Lung (tissue), 12 donors: ENCODE measurements around the gene HP1BP3. TPM values are rescaled to one million over a fixed set of nuclear protein-coding genes. Genes with fewer than 3 reads are reported as not detected.

Experiments
- ATAC-seq: fragments of 200-7000 bp; cut with Tn5 transposase; one replicate; pipeline ENCODE4 v1.9.1; 2020; ENCODE audit warnings: moderate number of reproducible peaks; ENCODE audit not compliant: insufficient read depth, low FRiP score
- DNase-seq, 3 donors: peaks; one replicate each; pipeline ENCODE4 v3.0.0-alpha.2; 2013 to 2017
- H3K27ac ChIP-seq, 2 donors: one replicate each; pipeline ENCODE4 v1.5.1; 2013; ENCODE audit warnings: mild to moderate bottlenecking in 2 of 2, moderate library complexity in 2 of 2, control low read depth in 1 of 2, inconsistent platforms in 1 of 2, low read depth in 1 of 2, low read length in 1 of 2
- H3K27me3 ChIP-seq, 3 donors: one replicate each; pipeline ENCODE4 v1.5.1; 2013; ENCODE audit warnings: low read length in 2 of 3; ENCODE audit not compliant: control insufficient read depth in 3 of 3, insufficient read depth in 3 of 3
- H3K36me3 ChIP-seq, 4 donors: one replicate each; pipeline ENCODE4 v1.5.1; 2013; ENCODE audit warnings: low read length in 4 of 4, mild to moderate bottlenecking in 1 of 4, moderate library complexity in 1 of 4; ENCODE audit not compliant: control insufficient read depth in 4 of 4, insufficient read depth in 4 of 4
- H3K4me1 ChIP-seq, 5 donors: one replicate each; pipeline ENCODE4 v1.5.1; 2013; ENCODE audit warnings: low read length in 5 of 5, mild to moderate bottlenecking in 2 of 5, moderate library complexity in 1 of 5; ENCODE audit not compliant: control insufficient read depth in 5 of 5, insufficient read depth in 5 of 5
- H3K4me3 ChIP-seq: one replicate; pipeline ENCODE4 v1.5.1; 2013; ENCODE audit warnings: mild to moderate bottlenecking, control low read depth, moderate library complexity
- H3K9ac ChIP-seq, 2 donors: one replicate each; pipeline ENCODE4 v1.5.1; 2013; ENCODE audit warnings: low read length in 2 of 2, control low read depth in 1 of 2; ENCODE audit not compliant: insufficient read depth in 1 of 2
- H3K9me3 ChIP-seq, 4 donors: one replicate each; pipeline ENCODE4 v1.5.1; 2013; ENCODE audit warnings: low read length in 3 of 4, mild to moderate bottlenecking in 1 of 4, moderate library complexity in 1 of 4; ENCODE audit not compliant: control insufficient read depth in 4 of 4, insufficient read depth in 3 of 4
- CTCF ChIP-seq: IDR thresholded peaks from 2 replicates; pipeline ENCODE4 v1.5.1; 2012; ENCODE audit warnings: mild to moderate bottlenecking; ENCODE audit errors: control extremely low read depth, extremely low read depth
- WGBS, 2 donors: extraction: QIAGEN DNeasy Blood & Tissue Kit; methylation state at CpG; one replicate each; pipeline ENCODE4 v1.1.7; 2013; 5-methylcytosine and 5-hydroxymethylcytosine counted together
- polyA plus RNA-seq, 2 donors: library from polyadenylated mRNA; stranded (reverse); fragments of 200-250 nt; gene quantifications; one replicate each; pipeline ENCODE4 v1.2.1, GENCODE V29; 2013
- total RNA-seq, 2 donors: library from RNA; depleted of rRNA in 1 of 2; stranded (reverse); fragments of >200 nt in 1 of 2; gene quantifications; one replicate each; pipeline ENCODE4 v1.2.1, GENCODE V29; 2014 to 2021
- donor health status: control.
- donor health status: control.
- donor health status: Bipolar disorder and iron deficiency.
- donor health status: healthy.
- donor health status: DM: yes; HTN: yes; CAD: no.

The HP1BP3 gene
- total and polyA plus RNA-seq, 4 donors = 63.0 to 316 (median 118) TPM

- Histone ChIP-seq H3K27me3 (no peaks in the 10 kb centered on the region), H3K4me1 (no peaks in the 10 kb centered on the region), H3K9me3 (no peaks in the 10 kb centered on the region), H3K27ac (no peak overlapping the region), H3K36me3 (peaks cover 0 to 8% (median 7%) of the 10 kb centered on the region in 4 donors), H3K4me3 (no peak overlapping the region), H3K9ac (no peak overlapping the region)
- ATAC-seq (no peak), DNase-seq (no peak)
- 96 to 100% methylated on average over 1 of the region's 1 CpG for WGBS, 2 donors
- TF ChIP-seq CTCF = no peak
Observed at GRCh38 chr1:20834192-20834591, 47.1 kb upstream of the HP1BP3 start.

- Histone ChIP-seq H3K9ac (no peak overlapping the region), H3K4me3 (no peak overlapping the region), H3K9me3 (no peaks in the 10 kb centered on the region), H3K27me3 (no peaks in the 10 kb centered on the region), H3K4me1 (no peaks in the 10 kb centered on the region), H3K27ac (no peak overlapping the region), H3K36me3 (peaks cover 3 to 23% (median 9%) of the 10 kb centered on the region in 4 donors)
- ATAC-seq (no peak), DNase-seq (no peak)
- no peak for TF ChIP-seq CTCF
- 97 to 99% methylated on average over 2 of the region's 2 CpGs for WGBS, 2 donors
Observed at GRCh38 chr1:20830378-20830777, 43.3 kb upstream of the HP1BP3 start.

GRCh38 chr1:20829946-20830345 lies 42.8 kb upstream of the HP1BP3 start:
- ATAC-seq = no peak
- H3K36me3 ChIP-seq = peaks cover 4 to 24% (median 9%) of the 10 kb centered on the region in 4 donors
- H3K9ac ChIP-seq = no peak overlapping the region
- H3K9me3 ChIP-seq = no peaks in the 10 kb centered on the region
- H3K27ac ChIP-seq = no peak overlapping the region
- 89 to 91% methylated on average over 1 of the region's 1 CpG for WGBS, 2 donors
- no peak for TF ChIP-seq CTCF
- H3K27me3 ChIP-seq = no peaks in the 10 kb centered on the region
- H3K4me3 ChIP-seq = no peak overlapping the region
- DNase-seq = no peak
- H3K4me1 ChIP-seq = no peaks in the 10 kb centered on the region

GRCh38 chr1:20829531-20829930 lies 42.4 kb upstream of the HP1BP3 start:
- DNase-seq (no peak), ATAC-seq (no peak)
- no peaks in the 10 kb centered on the region for H3K9me3 ChIP-seq
- WGBS, 2 donors = 94 to 100% methylated on average over 1 of the region's 1 CpG
- no peak overlapping the region for H3K4me3 ChIP-seq
- H3K27ac ChIP-seq = no peak overlapping the region
- H3K4me1 ChIP-seq = no peaks in the 10 kb centered on the region
- H3K9ac ChIP-seq = no peak overlapping the region
- H3K27me3 ChIP-seq = no peaks in the 10 kb centered on the region
- H3K36me3 ChIP-seq = peaks cover 4 to 26% (median 10%) of the 10 kb centered on the region in 4 donors
- no peak for TF ChIP-seq CTCF
